Measurements from ENCODE around the gene HGFAC. TPM values are rescaled to one million over a fixed set of nuclear protein-coding genes. Genes with fewer than 3 reads are reported as not detected.

The HGFAC gene
- total RNA-seq, 1 experiment from 2014 or later = 0.04 TPM

DNA sequence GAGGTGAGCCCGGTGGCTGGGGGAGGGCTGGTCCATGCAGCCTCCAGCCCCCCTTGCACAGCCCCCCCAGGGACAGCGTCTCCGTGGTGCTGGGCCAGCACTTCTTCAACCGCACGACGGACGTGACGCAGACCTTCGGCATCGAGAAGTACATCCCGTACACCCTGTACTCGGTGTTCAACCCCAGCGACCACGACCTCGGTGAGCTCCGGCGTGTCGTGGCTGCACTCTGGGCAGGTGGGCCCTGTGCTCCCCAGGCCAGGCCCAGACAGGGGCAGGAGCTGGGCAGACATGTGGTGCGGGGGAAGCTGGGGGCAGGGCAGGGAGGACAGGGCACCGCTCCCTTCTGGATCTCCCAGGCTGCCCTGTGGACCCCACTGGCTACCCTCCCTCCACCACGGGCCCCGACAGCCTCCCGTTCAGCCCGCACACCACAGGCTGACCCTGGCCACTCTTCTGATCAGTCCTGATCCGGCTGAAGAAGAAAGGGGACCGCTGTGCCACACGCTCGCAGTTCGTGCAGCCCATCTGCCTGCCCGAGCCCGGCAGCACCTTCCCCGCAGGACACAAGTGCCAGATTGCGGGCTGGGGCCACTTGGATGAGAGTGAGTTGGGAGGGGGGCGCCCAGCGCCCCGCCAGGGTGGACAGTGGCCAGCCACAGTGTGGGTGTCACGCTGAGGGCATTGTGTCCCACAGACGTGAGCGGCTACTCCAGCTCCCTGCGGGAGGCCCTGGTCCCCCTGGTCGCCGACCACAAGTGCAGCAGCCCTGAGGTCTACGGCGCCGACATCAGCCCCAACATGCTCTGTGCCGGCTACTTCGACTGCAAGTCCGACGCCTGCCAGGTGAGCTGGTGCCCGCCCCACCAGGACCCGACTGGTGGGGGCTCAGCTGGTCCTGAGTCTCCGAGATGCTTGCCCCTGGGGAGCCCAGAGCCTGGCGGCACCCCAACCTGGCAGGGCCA is 5.9 kb downstream of the HGFAC start:
- Histone ChIP-seq H2AFZ (ENCODE audit: low read length) (no peak overlapping the region), H3K9me3 (ENCODE audit: low read length) (no peaks in the 10 kb centered on the region), H3F3A (ENCODE audit: low read length, unreplicated experiment) (no peaks in the 10 kb centered on the region), H3K36me3 (ENCODE audit: low read depth, low read length) (no peaks in the 10 kb centered on the region), H3K9me2 (replicated peaks; ENCODE audit: low read length) (no peaks in the 10 kb centered on the region), H3K4me1 (ENCODE audit: insufficient read depth, low read length) (peaks cover 8% of the 10 kb centered on the region; the same call in 1 of the 2 replicates), H3K4me3 (ENCODE audit: low read length) (no peak overlapping the region), H3K79me2 (ENCODE audit: low read length) (no peaks in the 10 kb centered on the region), H3K27me3 (ENCODE audit: low read length) (no peaks in the 10 kb centered on the region), H3K9ac (ENCODE audit: low read length) (no peak overlapping the region), H4K20me1 (ENCODE audit: low read length) (no peaks in the 10 kb centered on the region), H3K4me2 (ENCODE audit: low read length) (no peak overlapping the region), H3K27ac (ENCODE audit: low read length) (no peak overlapping the region)
- DNase-seq (no peak), ATAC-seq (no peak)
- TF ChIP-seq, protein P1, sequence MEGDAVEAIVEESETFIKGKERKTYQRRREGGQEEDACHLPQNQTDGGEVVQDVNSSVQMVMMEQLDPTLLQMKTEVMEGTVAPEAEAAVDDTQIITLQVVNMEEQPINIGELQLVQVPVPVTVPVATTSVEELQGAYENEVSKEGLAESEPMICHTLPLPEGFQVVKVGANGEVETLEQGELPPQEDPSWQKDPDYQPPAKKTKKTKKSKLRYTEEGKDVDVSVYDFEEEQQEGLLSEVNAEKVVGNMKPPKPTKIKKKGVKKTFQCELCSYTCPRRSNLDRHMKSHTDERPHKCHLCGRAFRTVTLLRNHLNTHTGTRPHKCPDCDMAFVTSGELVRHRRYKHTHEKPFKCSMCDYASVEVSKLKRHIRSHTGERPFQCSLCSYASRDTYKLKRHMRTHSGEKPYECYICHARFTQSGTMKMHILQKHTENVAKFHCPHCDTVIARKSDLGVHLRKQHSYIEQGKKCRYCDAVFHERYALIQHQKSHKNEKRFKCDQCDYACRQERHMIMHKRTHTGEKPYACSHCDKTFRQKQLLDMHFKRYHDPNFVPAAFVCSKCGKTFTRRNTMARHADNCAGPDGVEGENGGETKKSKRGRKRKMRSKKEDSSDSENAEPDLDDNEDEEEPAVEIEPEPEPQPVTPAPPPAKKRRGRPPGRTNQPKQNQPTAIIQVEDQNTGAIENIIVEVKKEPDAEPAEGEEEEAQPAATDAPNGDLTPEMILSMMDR (conservative IDR thresholded peaks at IDR 0.05; ENCODE audit: low read depth, low read length) = no peak
- no peak for TF ChIP-seq EZH2phosphoT487 (IDR thresholded peaks at IDR 0.05; ENCODE audit: borderline replicate concordance, low read length)
- TF ChIP-seq EZH2 (IDR thresholded peaks at IDR 0.05; ENCODE audit: low read length, unreplicated experiment) = no peak
- no TSS peak for BruUV-seq (replicated peaks)
- intact Hi-C loops (cut with micrococcal nuclease) = no loop called here
- ChIA-PET POLR2A (ENCODE audit: unreplicated experiment) (no interaction called here), CTCF (no interaction called here)

DNA sequence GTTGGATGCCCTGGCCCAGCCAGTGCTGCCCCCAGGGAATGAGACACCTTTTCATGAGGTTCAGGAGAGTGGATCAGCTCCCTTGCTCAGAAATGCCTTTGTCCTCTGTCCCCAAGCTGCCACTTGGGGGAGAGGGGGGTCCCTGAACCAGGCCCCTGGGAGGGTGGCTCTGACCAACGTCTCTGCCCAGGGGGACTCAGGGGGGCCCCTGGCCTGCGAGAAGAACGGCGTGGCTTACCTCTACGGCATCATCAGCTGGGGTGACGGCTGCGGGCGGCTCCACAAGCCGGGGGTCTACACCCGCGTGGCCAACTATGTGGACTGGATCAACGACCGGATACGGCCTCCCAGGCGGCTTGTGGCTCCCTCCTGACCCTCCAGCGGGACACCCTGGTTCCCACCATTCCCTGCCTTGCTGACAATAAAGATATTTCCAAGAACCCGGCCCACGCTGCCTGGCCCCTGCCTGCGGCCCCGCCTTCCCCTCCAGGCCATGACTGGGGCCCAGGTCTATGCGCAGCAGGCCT is 7.3 kb downstream of the HGFAC start:
- Histone ChIP-seq H4K20me1 (ENCODE audit: low read length) (no peaks in the 10 kb centered on the region), H3K4me2 (ENCODE audit: low read length) (no peak overlapping the region), H3K9me3 (ENCODE audit: low read length) (no peaks in the 10 kb centered on the region), H3K79me2 (ENCODE audit: low read length) (no peaks in the 10 kb centered on the region), H3K9me2 (replicated peaks; ENCODE audit: low read length) (no peaks in the 10 kb centered on the region), H3K27ac (ENCODE audit: low read length) (no peak overlapping the region), H2AFZ (ENCODE audit: low read length) (no peak overlapping the region), H3K27me3 (ENCODE audit: low read length) (no peaks in the 10 kb centered on the region), H3F3A (ENCODE audit: low read length, unreplicated experiment) (no peaks in the 10 kb centered on the region), H3K9ac (ENCODE audit: low read length) (no peak overlapping the region), H3K4me1 (ENCODE audit: insufficient read depth, low read length) (peaks cover 8% of the 10 kb centered on the region; the same call in 1 of the 2 replicates), H3K36me3 (ENCODE audit: low read depth, low read length) (no peaks in the 10 kb centered on the region), H3K4me3 (ENCODE audit: low read length) (no peak overlapping the region)
- POLR2A ChIA-PET (ENCODE audit: unreplicated experiment) = no interaction called here
- no peak for ATAC-seq
- intact Hi-C loops (cut with micrococcal nuclease) = no loop called here
- no peak for DNase-seq
- CTCF ChIA-PET = no interaction called here
- BruUV-seq (replicated peaks) = no TSS peak
- TF ChIP-seq EZH2phosphoT487 (IDR thresholded peaks at IDR 0.05; ENCODE audit: borderline replicate concordance, low read length) (no peak), EZH2 (IDR thresholded peaks at IDR 0.05; ENCODE audit: low read length, unreplicated experiment) (no peak)
- TF ChIP-seq, protein P1 (conservative IDR thresholded peaks at IDR 0.05; ENCODE audit: low read depth, low read length) = no peak
